Left renal pelvis (tissue), 4 donors: Measurements from ENCODE around the gene MRPL38. TPM values are rescaled to one million over a fixed set of nuclear protein-coding genes. Genes with fewer than 3 reads are reported as not detected.
"Not testable (repeated sequence)": the region's sequence is repeated elsewhere in the genome, so short reads cannot be mapped to it uniquely, and the experiment has no call there.

Source experiments
- DNase-seq, 4 donors: peaks; one replicate each; pipeline ENCODE4 v3.0.0-alpha.2; 2013; ENCODE audit warnings: low read depth in 4 of 4, low spot score in 3 of 4
- polyA plus RNA-seq, 4 donors: library from polyadenylated mRNA; unstranded; fragments of 120-200 nt; gene quantifications; one replicate each; pipeline ENCODE4 v1.2.1, GENCODE V29; 2013; ENCODE audit not compliant: insufficient read length in 4 of 4

MRPL38 gene
- polyA plus RNA-seq, 4 donors = 61.8 to 122 (median 76.3) TPM

DNA sequence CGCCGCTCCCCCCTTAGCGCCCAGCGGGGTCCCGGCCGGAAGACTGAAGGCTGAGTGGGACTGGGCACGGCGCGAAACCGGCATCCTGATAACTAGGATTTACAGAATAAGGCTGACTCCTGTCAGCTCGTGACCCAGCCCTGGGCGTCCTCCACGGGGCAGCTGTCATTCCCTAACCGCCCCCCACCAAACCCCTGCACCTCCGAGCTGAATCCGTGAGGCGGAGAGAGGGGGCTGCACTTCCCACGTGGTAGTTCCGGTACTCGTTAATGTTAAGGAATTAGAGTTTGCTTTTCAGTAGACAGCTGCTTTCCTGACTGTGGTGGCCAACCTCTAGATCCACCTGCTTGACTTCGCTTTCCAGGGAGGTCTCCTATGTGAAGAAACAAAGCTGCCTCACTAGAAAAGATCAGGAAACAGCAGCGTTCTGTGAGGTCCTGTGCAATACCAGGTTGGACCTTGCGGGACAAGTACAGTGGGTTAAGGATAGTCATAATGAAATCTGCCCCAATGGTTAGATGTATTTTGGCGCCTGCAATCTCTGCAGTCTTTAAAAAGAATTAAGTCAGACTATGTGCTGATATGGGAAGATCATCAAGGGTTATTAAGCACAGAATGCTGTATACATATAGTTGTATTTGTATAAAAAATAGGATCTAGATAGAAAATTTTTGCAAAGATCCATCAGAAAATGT, 48.5 kb downstream of the MRPL38 start:
- DNase-seq = no peak

- peak; percentile 99 to 100 (median 99) for DNase-seq
Measured at GRCh38 chr17:75855310-75856061, 49.2 kb downstream of the MRPL38 start, which contains the start of gene WBP2. Gene WBP2 (minus strand): TSS chr17:75855335. CDS start chr17:75855297, 38 bp downstream.

DNA sequence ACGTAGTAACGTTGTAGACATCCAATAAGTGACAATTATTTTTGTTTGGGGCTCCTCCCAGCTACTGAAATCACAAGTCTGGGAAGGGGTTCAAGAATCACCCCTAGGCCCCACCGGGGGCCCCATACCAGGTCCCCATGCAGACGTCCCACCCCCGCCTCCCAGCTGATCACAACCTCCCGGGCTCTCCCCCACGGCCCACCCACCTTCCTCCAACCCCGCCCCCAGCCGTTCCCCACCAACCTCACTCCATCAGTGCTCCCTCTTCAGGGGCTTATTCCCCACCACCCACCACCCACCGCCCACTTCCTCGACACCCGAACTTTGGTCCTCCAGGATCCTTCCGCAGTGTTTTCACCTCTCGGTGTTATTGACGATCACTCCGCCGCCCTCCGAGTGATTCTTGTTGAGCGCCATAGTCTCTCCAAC, 49.8 kb downstream of the MRPL38 start:
- DNase-seq = no peak

- DNase-seq = no peak
Measured at GRCh38 chr17:75854101-75854748, 50.5 kb downstream of the MRPL38 start.

- no peak for DNase-seq
Measured at GRCh38 chr17:75853433-75853832, 51.3 kb downstream of the MRPL38 start.

- not testable (repeated sequence) for DNase-seq
Measured at GRCh38 chr17:75851693-75851991, 53.0 kb downstream of the MRPL38 start.

- DNase-seq = no peak
Measured at GRCh38 chr17:75850928-75851692, 53.6 kb downstream of the MRPL38 start.

DNA sequence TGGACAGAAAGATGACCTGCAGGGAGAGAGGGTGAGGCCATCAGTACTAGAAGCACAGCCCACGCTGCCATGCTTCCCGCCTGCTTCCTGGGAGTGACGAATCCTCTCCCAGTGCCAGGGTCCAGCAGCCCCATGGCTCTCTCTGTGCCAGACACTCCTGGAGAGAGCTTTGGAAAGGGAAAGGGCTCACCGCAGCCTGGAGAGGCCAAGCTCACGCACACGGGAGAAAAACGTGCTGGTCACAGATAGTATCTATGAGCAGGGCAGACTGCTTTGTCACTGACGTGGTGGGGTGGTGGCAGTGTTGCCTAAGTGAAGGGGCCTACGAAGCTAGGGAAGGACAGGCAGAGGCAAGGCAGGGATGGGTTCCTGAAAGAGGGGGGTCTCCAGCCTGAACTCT, 55.0 kb downstream of the MRPL38 start:
- no peak for DNase-seq

DNA sequence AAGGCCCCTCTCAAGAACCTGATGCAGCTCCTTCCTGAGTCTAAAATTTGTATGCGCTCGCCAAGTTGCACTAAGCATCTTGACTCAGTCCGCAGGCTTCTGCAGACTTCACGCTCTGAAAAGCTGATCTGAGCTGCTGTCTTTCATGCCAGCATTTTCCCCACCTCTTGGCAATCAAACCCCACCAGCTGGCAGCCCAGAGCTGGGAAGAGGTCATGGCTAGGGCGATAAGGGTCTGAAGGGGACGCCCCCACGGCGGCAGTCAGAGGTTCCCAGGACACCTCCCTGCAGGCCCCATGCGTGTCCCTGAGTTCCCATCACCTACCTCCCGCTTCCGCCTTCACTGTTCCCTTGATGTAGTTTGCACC, 55.4 kb downstream of the MRPL38 start:
- DNase-seq = no peak

Other genes with a start within 250 kb of the MRPL38 start
- 10 to 100 TPM; 23.0 to 62.8 (median 36.7) TPM for gene RECQL5, start 237.7 kb downstream of the MRPL38 start, polyA plus RNA-seq
- gene SAP30BP, start 237.5 kb downstream of the MRPL38 start, polyA plus RNA-seq = 100 to 1,000 TPM in 1 of 4 donors, 10 to 100 TPM in 3; 93.6 to 103 (median 96.9) TPM
- 10 to 100 TPM in 3 of 4 donors, 1 to 10 TPM in 1; 9.0 to 15.4 (median 12.4) TPM for gene ITGB4, start 183.4 kb downstream of the MRPL38 start, polyA plus RNA-seq
- 10 to 100 TPM; 19.2 to 36.1 (median 24.1) TPM for gene GALK1, start 139.7 kb downstream of the MRPL38 start, polyA plus RNA-seq
- gene UNK, start 120.1 kb downstream of the MRPL38 start, polyA plus RNA-seq = 10 to 100 TPM; 34.5 to 49.7 (median 36.4) TPM
- 1 to 10 TPM; 4.8 to 9.8 (median 7.0) TPM for gene UNC13D, start 60.5 kb downstream of the MRPL38 start, polyA plus RNA-seq
- gene WBP2, start 49.5 kb downstream of the MRPL38 start, polyA plus RNA-seq = 10 to 100 TPM; 56.4 to 93.5 (median 79.6) TPM
- 10 to 100 TPM in 1 of 4 donors, 1 to 10 TPM in 3; 6.1 to 18.1 (median 6.7) TPM for gene TRIM47, start 26.3 kb downstream of the MRPL38 start, polyA plus RNA-seq
- 10 to 100 TPM; 11.0 to 16.9 (median 13.2) TPM for gene TRIM65, start 7.9 kb downstream of the MRPL38 start, polyA plus RNA-seq
- gene FBF1, start 36.2 kb upstream of the MRPL38 start, polyA plus RNA-seq = 10 to 100 TPM in 1 of 4 donors, 1 to 10 TPM in 3; 7.5 to 15.1 (median 8.2) TPM
- gene ACOX1, start 74.3 kb upstream of the MRPL38 start, polyA plus RNA-seq = 10 to 100 TPM; 20.3 to 40.0 (median 33.3) TPM
- 10 to 100 TPM; 19.8 to 32.3 (median 22.9) TPM for gene TEN1, start 74.4 kb upstream of the MRPL38 start, polyA plus RNA-seq
- gene CDK3, start 96.0 kb upstream of the MRPL38 start, polyA plus RNA-seq = 10 to 100 TPM; 12.5 to 28.5 (median 15.4) TPM
- 10 to 100 TPM in 3 of 4 donors, under 1 TPM in 1; 0.60 to 26.9 (median 17.6) TPM for gene EVPL, start 122.4 kb upstream of the MRPL38 start, polyA plus RNA-seq
- 100 to 1,000 TPM in 3 of 4 donors, 10 to 100 TPM in 1; 87.6 to 114 (median 109) TPM for gene SRP68, start 167.6 kb upstream of the MRPL38 start, polyA plus RNA-seq
- gene GALR2, start 169.9 kb upstream of the MRPL38 start, polyA plus RNA-seq = under 1 TPM in 2 of 4 donors, not detected in 2; 0.37 to 0.43 TPM
- 10 to 100 TPM in 2 of 4 donors, 1 to 10 TPM in 1, under 1 TPM in 1; 0.55 to 29.1 (median 7.2) TPM for gene ZACN, start 174.3 kb upstream of the MRPL38 start, polyA plus RNA-seq
- 100 to 1,000 TPM; 138 to 167 (median 154) TPM for gene EXOC7, start 198.9 kb upstream of the MRPL38 start, polyA plus RNA-seq
- 10 to 100 TPM in 3 of 4 donors, under 1 TPM in 1; 0.55 to 26.8 (median 17.8) TPM for gene FOXJ1, start 236.4 kb upstream of the MRPL38 start, polyA plus RNA-seq